ENCODE measurements around the gene DCDC2B. TPM values are rescaled to one million over a fixed set of nuclear protein-coding genes. Genes with fewer than 3 reads are reported as not detected.
"Not testable (repeated sequence)": the region's sequence is repeated elsewhere in the genome, so short reads cannot be mapped to it uniquely, and the experiment has no call there.

The DCDC2B gene
- total RNA-seq (not detected), polyA plus RNA-seq (not detected)
- long read RNA-seq, donor 1, partial matches to known transcripts = 0 of 4 reads
- long read RNA-seq, donor 1, other reads (novel, unspliced or antisense) = 4 of 4 reads
- long read RNA-seq, donor 2, partial matches to known transcripts = 0 of 3 reads
- long read RNA-seq, donor 2, other reads (novel, unspliced or antisense) = 3 of 3 reads

DNA sequence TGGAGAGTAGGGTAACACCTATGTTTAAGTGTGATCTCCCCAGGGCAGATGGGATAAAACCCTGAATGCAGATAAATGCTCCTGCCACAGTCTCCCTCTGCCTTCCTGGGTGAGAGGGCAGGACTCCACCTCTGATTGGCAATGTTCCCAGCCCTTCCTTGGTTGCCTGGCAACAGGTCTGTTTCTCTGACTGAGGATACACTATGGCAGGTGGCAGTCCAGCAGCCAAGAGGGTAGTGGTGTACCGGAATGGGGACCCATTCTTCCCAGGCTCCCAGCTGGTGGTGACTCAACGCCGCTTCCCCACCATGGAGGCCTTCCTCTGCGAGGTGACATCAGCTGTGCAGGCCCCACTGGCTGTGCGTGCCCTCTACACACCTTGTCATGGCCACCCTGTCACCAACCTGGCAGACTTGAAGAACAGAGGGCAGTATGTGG, at the start of gene DCDC2B:
Gene DCDC2B (plus strand): TSS at position 199 of the 438 bp plus-strand sequence. CDS start 5 bp downstream, at position 204.
- Histone ChIP-seq H3K27me3 (ENCODE audit: control insufficient read depth in 1 of 2, insufficient read depth in 2 of 2, low read length in 1 of 2) (no peaks in the 10 kb centered on the region), H3K9me3 (ENCODE audit: control insufficient read depth, low read length) (no peaks in the 10 kb centered on the region), H3K27ac (ENCODE audit: low read depth in 1 of 2, low read length in 2 of 2) (no peak within 1 kb of the TSS), H3K36me3 (ENCODE audit: control insufficient read depth in 1 of 2, insufficient read depth in 2 of 2, low read length in 1 of 2) (no peaks in the 10 kb centered on the region), H3K4me1 (ENCODE audit: control insufficient read depth in 1 of 2, insufficient read depth in 2 of 2, low read length in 2 of 2) (no peaks in the 10 kb centered on the region), H3K4me3 (ENCODE audit: low read length in 2 of 2) (no peak within 1 kb of the TSS)
- intact Hi-C loops (cut with DNase I) = no loop called here
- DNase-seq (no peak), ATAC-seq (ENCODE audit: low FRiP score) (no peak)
- 79 to 83% methylated on average over 5 of the region's 5 CpGs for WGBS, 2 donors

DNA sequence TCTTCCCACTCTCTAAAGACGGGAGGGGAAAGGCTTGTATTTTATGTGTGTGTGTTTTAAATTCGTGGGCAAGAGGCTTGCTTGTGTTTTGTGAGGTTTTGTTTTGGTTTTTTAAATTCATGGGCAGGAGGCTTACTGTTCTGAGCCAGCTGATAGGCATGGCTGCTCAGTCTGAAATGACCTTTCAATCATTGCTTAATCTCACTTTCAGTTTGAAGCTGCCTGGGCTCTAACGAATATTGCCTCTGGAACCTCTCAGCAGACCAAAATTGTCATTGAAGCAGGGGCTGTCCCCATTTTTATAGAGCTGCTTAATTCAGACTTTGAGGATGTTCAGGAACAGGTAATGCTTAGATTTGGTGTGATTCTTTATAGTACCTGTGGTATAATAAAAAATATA, 49.7 kb upstream of the DCDC2B start:
- Histone ChIP-seq H3K9me3 (ENCODE audit: control insufficient read depth, low read length) (peaks cover 1% of the 10 kb centered on the region), H3K4me1 (ENCODE audit: control insufficient read depth in 1 of 2, insufficient read depth in 2 of 2, low read length in 2 of 2) (no peaks in the 10 kb centered on the region), H3K4me3 (ENCODE audit: low read length in 2 of 2) (no peak overlapping the region), H3K27ac (ENCODE audit: low read depth in 1 of 2, low read length in 2 of 2) (no peak overlapping the region), H3K27me3 (ENCODE audit: control insufficient read depth in 1 of 2, insufficient read depth in 2 of 2, low read length in 1 of 2) (no peaks in the 10 kb centered on the region), H3K36me3 (ENCODE audit: control insufficient read depth in 1 of 2, insufficient read depth in 2 of 2, low read length in 1 of 2) (peaks cover 5 to 13% of the 10 kb centered on the region in 2 donors)
- intact Hi-C loops (cut with DNase I) = no loop called here
- 74 to 78% methylated on average over 3 of the region's 3 CpGs for WGBS, 2 donors
- ATAC-seq (ENCODE audit: low FRiP score) (no peak), DNase-seq (no peak)

DNA sequence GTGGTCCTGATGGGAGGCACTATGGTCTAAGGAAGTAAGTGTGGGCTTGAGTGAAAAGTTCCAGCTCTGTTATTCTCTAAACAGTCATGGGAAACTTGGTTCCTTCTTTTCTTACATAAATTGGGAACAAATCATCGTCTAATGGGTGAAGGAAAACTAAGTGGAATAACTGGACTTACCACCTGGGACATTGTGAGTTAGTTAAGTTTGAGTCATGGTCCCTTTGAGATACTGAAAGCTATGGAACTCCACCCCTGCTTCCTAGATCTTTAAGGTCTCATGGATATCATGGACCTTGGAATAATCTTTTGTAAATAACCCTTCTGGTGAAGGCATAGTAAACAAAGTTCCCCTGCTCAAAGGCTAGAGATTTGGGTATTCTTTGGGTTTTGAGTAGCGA, 45.5 kb upstream of the DCDC2B start:
- whole genome bisulfite sequencing, 2 donors = 96 to 98% methylated on average over 2 of the region's 2 CpGs
- no peak overlapping the region for H3K27ac ChIP-seq (ENCODE audit: low read depth in 1 of 2, low read length in 2 of 2)
- intact Hi-C loops (cut with DNase I) = no loop called here

DNA sequence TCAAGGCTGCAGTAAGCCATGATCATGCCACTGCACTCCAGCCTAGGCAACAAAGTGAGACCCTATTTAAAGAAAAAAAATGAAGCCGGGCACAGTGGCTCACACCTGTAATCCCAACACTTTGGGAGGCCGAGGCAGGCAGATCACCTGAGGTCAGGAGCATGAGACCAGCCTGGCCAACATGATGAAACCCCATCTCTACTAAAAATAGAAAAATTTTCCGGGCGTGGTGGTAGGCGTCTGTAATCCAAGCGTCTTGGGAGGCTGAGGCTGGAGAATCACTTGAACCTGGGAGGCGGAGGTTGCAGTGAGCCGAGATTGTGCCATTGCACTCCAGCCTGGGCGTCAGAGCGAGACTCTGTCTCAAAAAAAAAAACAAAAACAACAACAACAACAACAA, 43.3 kb upstream of the DCDC2B start:
- H3K4me1 ChIP-seq (ENCODE audit: control insufficient read depth in 1 of 2, insufficient read depth in 2 of 2, low read length in 2 of 2); intact Hi-C loops (cut with DNase I); H3K27me3 ChIP-seq (ENCODE audit: control insufficient read depth in 1 of 2, insufficient read depth in 2 of 2, low read length in 1 of 2); H3K9me3 ChIP-seq (ENCODE audit: control insufficient read depth, low read length); H3K36me3 ChIP-seq (ENCODE audit: control insufficient read depth in 1 of 2, insufficient read depth in 2 of 2, low read length in 1 of 2); DNase-seq; ATAC-seq (ENCODE audit: low FRiP score); H3K4me3 ChIP-seq (ENCODE audit: low read length in 2 of 2); H3K27ac ChIP-seq (ENCODE audit: low read depth in 1 of 2, low read length in 2 of 2): not testable (repeated sequence)
- WGBS, 2 donors = 90% methylated on average over 10 of the region's 10 CpGs

More for the DNA sequence above, 45.5 kb upstream of the DCDC2B start:
- no peak for ATAC-seq (ENCODE audit: low FRiP score)
- no peak for DNase-seq
- Histone ChIP-seq H3K4me3 (ENCODE audit: low read length in 2 of 2) (no peak overlapping the region), H3K9me3 (ENCODE audit: control insufficient read depth, low read length) (no peaks in the 10 kb centered on the region), H3K4me1 (ENCODE audit: control insufficient read depth in 1 of 2, insufficient read depth in 2 of 2, low read length in 2 of 2) (no peaks in the 10 kb centered on the region), H3K27me3 (ENCODE audit: control insufficient read depth in 1 of 2, insufficient read depth in 2 of 2, low read length in 1 of 2) (no peaks in the 10 kb centered on the region), H3K36me3 (ENCODE audit: control insufficient read depth in 1 of 2, insufficient read depth in 2 of 2, low read length in 1 of 2) (peaks cover 5 to 8% of the 10 kb centered on the region in 2 donors)

DNA sequence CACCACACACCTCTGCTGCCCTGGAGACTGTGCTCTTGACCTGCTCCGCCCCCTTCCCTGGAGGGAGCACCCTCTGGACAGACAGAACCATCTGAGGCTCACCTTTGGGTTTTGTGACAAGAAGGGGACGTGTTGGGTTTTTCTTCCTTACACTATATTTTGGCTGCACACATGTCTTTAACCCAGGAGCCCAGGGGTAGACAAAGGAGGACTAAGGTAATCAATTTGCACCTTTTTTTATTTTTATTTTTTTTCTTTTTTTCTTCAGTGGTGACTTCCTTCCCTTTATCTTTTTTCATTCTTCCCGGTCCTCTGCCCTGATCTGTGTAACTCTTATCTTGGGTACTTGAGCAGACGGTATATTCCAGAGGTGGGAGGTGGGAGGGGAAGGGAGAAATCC, 37.9 kb upstream of the DCDC2B start:
- ATAC-seq (ENCODE audit: low FRiP score) (no peak), DNase-seq (no peak)
- Histone ChIP-seq H3K36me3 (ENCODE audit: control insufficient read depth in 1 of 2, insufficient read depth in 2 of 2, low read length in 1 of 2) (peaks cover 0 to 14% of the 10 kb centered on the region in 2 donors), H3K4me1 (ENCODE audit: control insufficient read depth in 1 of 2, insufficient read depth in 2 of 2, low read length in 2 of 2) (no peaks in the 10 kb centered on the region), H3K4me3 (ENCODE audit: low read length in 2 of 2) (no peak overlapping the region), H3K27ac (ENCODE audit: low read depth in 1 of 2, low read length in 2 of 2) (no peak overlapping the region), H3K27me3 (ENCODE audit: control insufficient read depth in 1 of 2, insufficient read depth in 2 of 2, low read length in 1 of 2) (no peaks in the 10 kb centered on the region), H3K9me3 (ENCODE audit: control insufficient read depth, low read length) (no peaks in the 10 kb centered on the region)
- WGBS, 2 donors = 54 to 63% methylated on average over 4 of the region's 4 CpGs
- intact Hi-C loops (cut with DNase I) = no loop called here

DNA sequence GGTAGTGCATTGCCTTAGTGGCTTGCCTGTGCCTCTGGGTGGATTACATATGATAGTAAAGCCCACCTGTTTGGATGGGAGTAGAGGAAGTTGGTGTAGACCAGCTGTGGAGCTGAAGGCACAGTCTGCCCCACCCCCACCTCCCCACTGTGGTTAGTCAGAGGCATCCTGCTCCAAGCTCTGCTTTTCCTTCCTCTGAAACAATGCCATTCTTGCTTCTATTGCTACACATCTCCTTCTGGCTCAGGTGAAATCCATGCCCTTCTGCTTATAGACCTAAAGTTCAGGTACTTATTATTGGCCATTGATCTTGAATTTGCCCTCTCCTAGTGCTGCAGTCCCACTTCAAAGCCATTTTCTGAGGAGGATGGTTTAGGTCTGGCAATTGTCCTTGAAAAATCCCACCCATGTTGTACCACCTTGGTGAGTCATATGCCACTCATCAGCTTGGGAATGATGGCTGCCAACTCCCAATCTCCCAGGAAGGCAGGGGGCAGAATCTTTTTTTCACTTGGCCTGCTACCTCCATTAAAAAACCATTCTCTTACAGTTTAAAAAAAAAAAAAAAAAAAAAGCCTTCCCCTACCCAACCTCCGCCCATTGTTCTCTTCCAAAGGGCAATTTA, 36.2 kb upstream of the DCDC2B start:
- no peaks in the 10 kb centered on the region for H3K4me1 ChIP-seq (ENCODE audit: control insufficient read depth in 1 of 2, insufficient read depth in 2 of 2, low read length in 2 of 2)
- H3K27me3 ChIP-seq (ENCODE audit: control insufficient read depth in 1 of 2, insufficient read depth in 2 of 2, low read length in 1 of 2) = no peaks in the 10 kb centered on the region
- intact Hi-C loops (cut with DNase I) = no loop called here
- DNase-seq = no peak
- no peak for ATAC-seq (ENCODE audit: low FRiP score)
- no peak overlapping the region for H3K4me3 ChIP-seq (ENCODE audit: low read length in 2 of 2)
- H3K36me3 ChIP-seq (ENCODE audit: control insufficient read depth in 1 of 2, insufficient read depth in 2 of 2, low read length in 1 of 2) = peaks cover 0 to 12% of the 10 kb centered on the region in 2 donors
- no peak overlapping the region for H3K27ac ChIP-seq (ENCODE audit: low read depth in 1 of 2, low read length in 2 of 2)
- 88 to 91% methylated on average over 1 of the region's 1 CpG for WGBS, 2 donors
- H3K9me3 ChIP-seq (ENCODE audit: control insufficient read depth, low read length) = no peaks in the 10 kb centered on the region

DNA sequence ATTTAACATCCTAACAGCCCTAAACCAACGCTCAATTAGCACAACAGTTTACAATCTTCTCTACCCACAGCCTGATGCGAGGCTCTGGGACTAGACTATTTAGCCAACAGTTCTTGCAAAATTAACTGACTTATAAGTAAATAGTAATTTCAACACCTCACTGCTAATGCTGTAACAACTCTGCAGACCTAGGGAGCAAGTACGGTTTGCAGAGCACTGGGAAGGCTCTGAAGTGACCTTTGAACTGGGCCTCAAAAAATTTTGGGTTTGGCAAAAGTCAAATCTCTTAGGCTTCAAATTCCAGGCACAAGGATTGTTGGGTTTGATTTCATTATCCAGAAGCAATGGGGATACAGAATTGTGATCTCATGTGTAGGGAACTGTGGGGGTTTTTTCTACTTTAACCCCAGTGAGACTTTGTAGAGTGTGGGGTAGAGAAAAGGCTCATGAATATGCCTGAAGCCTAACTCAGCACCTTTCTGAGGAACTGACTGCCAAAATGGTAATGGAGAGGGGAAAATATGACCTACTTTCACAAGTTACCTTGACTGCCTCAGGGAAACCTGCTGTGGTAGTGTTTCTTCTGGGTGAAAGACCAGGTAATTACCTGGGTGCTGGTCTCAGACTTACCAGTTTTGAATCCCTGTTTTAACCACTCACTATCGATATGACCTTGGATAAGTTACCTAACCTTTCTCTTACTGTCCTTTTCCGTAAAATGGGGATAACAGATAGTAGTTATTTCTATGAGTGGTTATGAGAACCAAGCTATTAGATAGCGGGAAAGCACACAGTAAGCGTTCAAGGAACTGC, 30.3 kb upstream of the DCDC2B start:
- DNase-seq (no peak), ATAC-seq (ENCODE audit: low FRiP score) (no peak)
- H3K4me3 ChIP-seq (ENCODE audit: low read length in 2 of 2) = peak overlapping the region; percentile 20 to 21
- peak overlapping the region; percentile 4 to 89 for H3K27ac ChIP-seq (ENCODE audit: low read depth in 1 of 2, low read length in 2 of 2)
- no peaks in the 10 kb centered on the region for H3K4me1 ChIP-seq (ENCODE audit: control insufficient read depth in 1 of 2, insufficient read depth in 2 of 2, low read length in 2 of 2)
- intact Hi-C loops (cut with DNase I) = loop anchor here in 1 of 2 donors (5.0 kb wide), 1 partner anchor 71 kb away; the partner anchor contains the start of gene KPNA6
- WGBS, 2 donors = 81% methylated on average over 7 of the region's 7 CpGs
- no peaks in the 10 kb centered on the region for H3K36me3 ChIP-seq (ENCODE audit: control insufficient read depth in 1 of 2, insufficient read depth in 2 of 2, low read length in 1 of 2)
- H3K27me3 ChIP-seq (ENCODE audit: control insufficient read depth in 1 of 2, insufficient read depth in 2 of 2, low read length in 1 of 2) = no peaks in the 10 kb centered on the region
- H3K9me3 ChIP-seq (ENCODE audit: control insufficient read depth, low read length) = no peaks in the 10 kb centered on the region

DNA sequence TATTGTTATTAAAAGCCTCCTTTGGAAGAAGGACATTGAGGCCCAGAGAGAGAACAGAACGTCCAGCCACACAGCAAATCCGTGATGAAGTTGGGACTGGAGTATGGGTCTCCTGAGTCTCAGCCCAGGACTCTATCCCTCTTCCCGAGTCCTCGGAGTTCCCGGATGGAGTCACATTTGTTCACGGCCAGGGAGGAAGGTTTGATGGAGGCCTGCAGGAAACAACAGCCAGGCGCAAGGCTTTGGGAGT, 29.8 kb upstream of the DCDC2B start:
- no peak for ATAC-seq (ENCODE audit: low FRiP score)

More for the DNA sequence above, 29.8 kb upstream of the DCDC2B start:
- Histone ChIP-seq H3K4me3 (ENCODE audit: low read length in 2 of 2) (peak overlapping the region; percentile 20 to 21), H3K4me1 (ENCODE audit: control insufficient read depth in 1 of 2, insufficient read depth in 2 of 2, low read length in 2 of 2) (no peaks in the 10 kb centered on the region), H3K36me3 (ENCODE audit: control insufficient read depth in 1 of 2, insufficient read depth in 2 of 2, low read length in 1 of 2) (no peaks in the 10 kb centered on the region), H3K9me3 (ENCODE audit: control insufficient read depth, low read length) (no peaks in the 10 kb centered on the region), H3K27me3 (ENCODE audit: control insufficient read depth in 1 of 2, insufficient read depth in 2 of 2, low read length in 1 of 2) (no peaks in the 10 kb centered on the region), H3K27ac (ENCODE audit: low read depth in 1 of 2, low read length in 2 of 2) (peak overlapping the region; percentile 4 to 89)
- intact Hi-C loops (cut with DNase I) = loop anchor here in 1 of 2 donors (5.0 kb wide), 1 partner anchor 72 kb away; the partner anchor contains the start of gene KPNA6
- no peak for DNase-seq
- 5 to 7% methylated on average over 7 of the region's 7 CpGs for WGBS, 2 donors
